Measurements from ENCODE around the gene LBX2. TPM values are rescaled to one million over a fixed set of nuclear protein-coding genes. Genes with fewer than 3 reads are reported as not detected.
A peak's percentile ranks its signal among the peaks of the same experiment; 100 is the strongest.

The LBX2 gene
- total and polyA plus RNA-seq, 10 of the 15 experiments (the other 5 are each of a cell fraction or from before 2014, with no cell fraction given): 0.08 to 4.0 (median 0.27) TPM

GRCh38 chr2:74507926-74508520 is 8.6 kb upstream of the LBX2 start (continued):
- TF ChIP-seq PKNOX1 (IDR thresholded peaks at IDR 0.05) (no peak), FOXM1 (IDR thresholded peaks at IDR 0.05; ENCODE audit: low read depth, low read length) (no peak), MYC (IDR thresholded peaks at IDR 0.05; ENCODE audit: insufficient read depth, insufficient read length, insufficient replicate concordance, low read length, severe bottlenecking) (no peak), NBN (IDR thresholded peaks at IDR 0.05) (no peak), ZNF384 (IDR thresholded peaks at IDR 0.05; ENCODE audit: borderline replicate concordance, low read depth, low read length) (no peak), MTA2 (IDR thresholded peaks at IDR 0.05; ENCODE audit: low read depth) (0 out of 2 replicates have a peak, but pooled peaks have one; percentile 37), TARDBP (IDR thresholded peaks at IDR 0.05; ENCODE audit: borderline replicate concordance) (no peak), CBFB (IDR thresholded peaks at IDR 0.05; ENCODE audit: low read depth) (no peak), MLLT1 (IDR thresholded peaks at IDR 0.05) (peak; percentile 64; the same call in 1 of the 2 replicates), CEBPB (IDR thresholded peaks at IDR 0.05; ENCODE audit: borderline replicate concordance in 1 of 2, low read depth in 2 of 2, low read length in 2 of 2) (no peak), USF1 (IDR thresholded peaks at IDR 0.05; ENCODE audit: borderline replicate concordance, extremely low read length, insufficient read depth, low read depth, low read length) (no peak)
